ENCODE data around the gene TMPRSS13.

Gene TMPRSS13

GRCh38 chr11:117950993-117951961, 22.1 kb upstream of the TMPRSS13 start:
- in situ Hi-C loops (cut with MboI; ENCODE audit: low sequenced_read_pairs) = loop anchor here (5.0 kb wide), 1 partner anchor 106 kb away; no protein-coding TSS in a partner anchor

GRCh38 chr11:117950301-117950700, 21.1 kb upstream of the TMPRSS13 start:
- in situ Hi-C loops (cut with MboI; ENCODE audit: low sequenced_read_pairs) = loop anchor here (5.0 kb wide), 1 partner anchor 107 kb away; no protein-coding TSS in a partner anchor

- in situ Hi-C loops (cut with MboI; ENCODE audit: low sequenced_read_pairs) = loop anchor here (5.0 kb wide), 2 partner anchors 127 to 223 kb away; partner anchors contain the start of gene FXYD2
Observed at GRCh38 chr11:117949062-117949461, 19.9 kb upstream of the TMPRSS13 start.

- in situ Hi-C loops (cut with MboI; ENCODE audit: low sequenced_read_pairs) = loop anchor here (5.0 kb wide), 2 partner anchors 126 to 224 kb away; partner anchors contain the start of gene FXYD2
Observed at GRCh38 chr11:117948466-117948865, 19.3 kb upstream of the TMPRSS13 start.

GRCh38 chr11:117947751-117948150, 18.5 kb upstream of the TMPRSS13 start:
- in situ Hi-C loops (cut with MboI; ENCODE audit: low sequenced_read_pairs) = loop anchor here (5.0 kb wide), 2 partner anchors 125 to 225 kb away; partner anchors contain the start of gene FXYD2

- in situ Hi-C loops (cut with MboI; ENCODE audit: low sequenced_read_pairs) = loop anchor here (5.0 kb wide), 2 partner anchors 125 to 225 kb away; partner anchors contain the start of gene FXYD2
Observed at GRCh38 chr11:117946842-117947526, 17.8 kb upstream of the TMPRSS13 start.

- in situ Hi-C loops (cut with MboI; ENCODE audit: low sequenced_read_pairs) = loop anchor here (5.0 kb wide), 2 partner anchors 124 to 226 kb away; partner anchors contain the start of gene FXYD2
Observed at GRCh38 chr11:117946156-117946841, 17.1 kb upstream of the TMPRSS13 start.

GRCh38 chr11:117945047-117945810, 16.0 kb upstream of the TMPRSS13 start:
- in situ Hi-C loops (cut with MboI; ENCODE audit: low sequenced_read_pairs) = loop anchor here (5.0 kb wide), 2 partner anchors 123 to 227 kb away; partner anchors contain the start of gene FXYD2

GRCh38 chr11:117944554-117944953, 15.4 kb upstream of the TMPRSS13 start:
- in situ Hi-C loops (cut with MboI; ENCODE audit: low sequenced_read_pairs) = no loop called here

GRCh38 chr11:117941976-117942654, 12.9 kb upstream of the TMPRSS13 start:
- in situ Hi-C loops (cut with MboI; ENCODE audit: low sequenced_read_pairs) = no loop called here

GRCh38 chr11:117941163-117941707, 12.0 kb upstream of the TMPRSS13 start:
- in situ Hi-C loops (cut with MboI; ENCODE audit: low sequenced_read_pairs) = no loop called here

GRCh38 chr11:117940736-117941135, 11.5 kb upstream of the TMPRSS13 start:
- in situ Hi-C loops (cut with MboI; ENCODE audit: low sequenced_read_pairs) = no loop called here

GRCh38 chr11:117936973-117937372, 7.8 kb upstream of the TMPRSS13 start:
- in situ Hi-C loops (cut with MboI; ENCODE audit: low sequenced_read_pairs) = no loop called here

- in situ Hi-C loops (cut with MboI; ENCODE audit: low sequenced_read_pairs) = no loop called here
Observed at GRCh38 chr11:117934526-117935307, 5.5 kb upstream of the TMPRSS13 start.

GRCh38 chr11:117933930-117934329, 4.7 kb upstream of the TMPRSS13 start:
- in situ Hi-C loops (cut with MboI; ENCODE audit: low sequenced_read_pairs) = no loop called here

GRCh38 chr11:117933475-117933874, 4.3 kb upstream of the TMPRSS13 start:
- in situ Hi-C loops (cut with MboI; ENCODE audit: low sequenced_read_pairs) = no loop called here

GRCh38 chr11:117932947-117933346, 3.7 kb upstream of the TMPRSS13 start:
- in situ Hi-C loops (cut with MboI; ENCODE audit: low sequenced_read_pairs) = no loop called here

- in situ Hi-C loops (cut with MboI; ENCODE audit: low sequenced_read_pairs) = no loop called here
Observed at GRCh38 chr11:117932426-117932825, 3.2 kb upstream of the TMPRSS13 start.

Measured in HL-60/S4 (cell line).